Mucosa of descending colon (tissue), 3 donors: ENCODE measurements around the gene PCDHB13. TPM values are rescaled to one million over a fixed set of nuclear protein-coding genes. Genes with fewer than 3 reads are reported as not detected.
"Not testable (repeated sequence)": the region's sequence is repeated elsewhere in the genome, so short reads cannot be mapped to it uniquely, and the experiment has no call there.

ENCODE experiments used
- ATAC-seq: fragments of 200-7000 bp; cut with Tn5 transposase; one replicate; pipeline ENCODE4 v1.9.1; 2020; ENCODE audit warnings: mild to moderate bottlenecking, moderate library complexity
- DNase-seq, 3 donors: peaks; one replicate each; pipeline ENCODE4 v3.0.0-alpha.2; 2020
- H3K36me3 ChIP-seq: fragments of 200-600 bp; one replicate; pipeline ENCODE4 v1.8.0; 2021; ENCODE audit warnings: low read depth, mild to moderate bottlenecking
- H3K4me1 ChIP-seq: fragments of 200-600 bp; one replicate; pipeline ENCODE4 v1.8.0; 2021; ENCODE audit warnings: low read depth, mild to moderate bottlenecking
- H3K4me3 ChIP-seq: fragments of 200-600 bp; one replicate; pipeline ENCODE4 v1.8.0; 2021; ENCODE audit warnings: mild to moderate bottlenecking
- H3K9me3 ChIP-seq: fragments of 200-600 bp; one replicate; pipeline ENCODE4 v1.8.0; 2021; ENCODE audit warnings: mild to moderate bottlenecking
- intact Hi-C, 2 donors: fragments of 100-400 bp; cut with DNase I in 1 of 2; cut with micrococcal nuclease in 1 of 2; formaldehyde crosslinking; loops; one replicate each; pipeline versions ENCODE4 v1.11.0 to v1.11.1; 2022; cut with DNase I, micrococcal nuclease
- total RNA-seq, 3 donors: library from RNA; stranded (reverse); fragmentation: NEBNext Ultra II Directional in 2 of 3; extraction: Animal tissue kit (Norgen Biotek cat#: 25700) in 2 of 3; gene quantifications; one replicate each; pipeline versions ENCODE4 v1.2.1 to v1.2.4, GENCODE V29; 2021 to 2023
- TF ChIP-seq, protein P1 (sequence below): fragments of 200-600 bp; IDR thresholded peaks from one replicate; pipeline ENCODE4 v1.8.0; 2022; ENCODE audit warnings: antibody characterized with exemption, mild to moderate bottlenecking
- donor health status: DM: no; HTN: no; CAD: no; lungs with moderate emphysema.
- donor health status: DM: no; HTN: no; CAD: no.
- donor health status: DM: no; HTN: yes; CAD: no.

PCDHB13 gene
- total RNA-seq, 3 donors from 2014 or later = 1.2 to 4.3 (median 1.9) TPM

DNA sequence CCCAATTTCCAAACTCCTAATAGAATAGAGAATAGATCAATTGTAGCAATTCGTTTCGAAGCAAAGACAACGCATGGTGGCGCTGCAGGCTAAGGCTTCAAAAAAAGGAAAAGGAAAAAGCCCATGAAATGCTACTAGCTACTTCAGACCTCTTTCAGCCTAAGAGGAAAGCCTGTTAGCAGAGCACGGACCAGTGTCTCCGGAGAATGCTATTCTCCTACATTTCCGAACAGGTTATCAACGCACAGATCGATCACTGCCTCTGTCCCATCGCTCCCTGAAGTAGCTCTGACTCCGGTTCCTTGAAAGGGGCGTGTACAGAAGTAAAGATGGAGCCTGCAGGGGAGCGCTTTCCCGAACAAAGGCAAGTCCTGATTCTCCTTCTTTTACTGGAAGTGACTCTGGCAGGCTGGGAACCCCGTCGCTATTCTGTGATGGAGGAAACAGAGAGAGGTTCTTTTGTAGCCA lies 31.6 kb downstream of the PCDHB13 start, which contains the start of gene PCDHB15:
TSS of gene PCDHB15 (plus strand) at position 146 of the 468 bp plus-strand sequence. CDS start at position 330, 184 bp downstream.
- TF ChIP-seq, protein P1, sequence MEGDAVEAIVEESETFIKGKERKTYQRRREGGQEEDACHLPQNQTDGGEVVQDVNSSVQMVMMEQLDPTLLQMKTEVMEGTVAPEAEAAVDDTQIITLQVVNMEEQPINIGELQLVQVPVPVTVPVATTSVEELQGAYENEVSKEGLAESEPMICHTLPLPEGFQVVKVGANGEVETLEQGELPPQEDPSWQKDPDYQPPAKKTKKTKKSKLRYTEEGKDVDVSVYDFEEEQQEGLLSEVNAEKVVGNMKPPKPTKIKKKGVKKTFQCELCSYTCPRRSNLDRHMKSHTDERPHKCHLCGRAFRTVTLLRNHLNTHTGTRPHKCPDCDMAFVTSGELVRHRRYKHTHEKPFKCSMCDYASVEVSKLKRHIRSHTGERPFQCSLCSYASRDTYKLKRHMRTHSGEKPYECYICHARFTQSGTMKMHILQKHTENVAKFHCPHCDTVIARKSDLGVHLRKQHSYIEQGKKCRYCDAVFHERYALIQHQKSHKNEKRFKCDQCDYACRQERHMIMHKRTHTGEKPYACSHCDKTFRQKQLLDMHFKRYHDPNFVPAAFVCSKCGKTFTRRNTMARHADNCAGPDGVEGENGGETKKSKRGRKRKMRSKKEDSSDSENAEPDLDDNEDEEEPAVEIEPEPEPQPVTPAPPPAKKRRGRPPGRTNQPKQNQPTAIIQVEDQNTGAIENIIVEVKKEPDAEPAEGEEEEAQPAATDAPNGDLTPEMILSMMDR = no peak
- peak in 1 of 3 donors; percentile 16 for DNase-seq
- H3K4me1 ChIP-seq = no peaks in the 10 kb centered on the region
- H3K36me3 ChIP-seq = no peaks in the 10 kb centered on the region
- no peak for ATAC-seq
- intact Hi-C loops = no loop called here
- peaks cover 96% of the 10 kb centered on the region for H3K9me3 ChIP-seq
- no peak within 1 kb of the TSS for H3K4me3 ChIP-seq

DNA sequence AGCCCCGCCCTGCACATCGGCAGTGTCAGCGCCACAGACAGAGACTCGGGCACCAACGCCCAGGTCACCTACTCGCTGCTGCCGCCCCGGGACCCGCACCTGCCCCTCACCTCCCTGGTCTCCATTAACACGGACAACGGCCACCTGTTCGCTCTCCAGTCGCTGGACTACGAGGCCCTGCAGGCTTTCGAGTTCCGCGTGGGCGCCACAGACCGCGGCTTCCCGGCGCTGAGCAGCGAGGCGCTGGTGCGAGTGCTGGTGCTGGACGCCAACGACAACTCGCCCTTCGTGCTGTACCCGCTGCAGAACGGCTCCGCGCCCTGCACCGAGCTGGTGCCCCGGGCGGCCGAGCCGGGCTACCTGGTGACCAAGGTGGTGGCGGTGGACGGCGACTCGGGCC lies 33.3 kb downstream of the PCDHB13 start:
- H3K4me1 ChIP-seq, DNase-seq, ATAC-seq, H3K36me3 ChIP-seq, H3K4me3 ChIP-seq, intact Hi-C loops: not testable (repeated sequence)
- H3K9me3 ChIP-seq = peaks cover 96% of the 10 kb centered on the region

- H3K36me3 ChIP-seq, ATAC-seq, intact Hi-C loops, H3K4me3 ChIP-seq, H3K4me1 ChIP-seq, DNase-seq: not testable (repeated sequence)
- peaks cover 96% of the 10 kb centered on the region for H3K9me3 ChIP-seq
These were observed 33.7 kb downstream of the PCDHB13 start for GRCh38 chr5:141247434-141247833.

- H3K4me3 ChIP-seq = no peak overlapping the region
- TF ChIP-seq, protein P1 = no peak
- intact Hi-C loops = no loop called here
- H3K4me1 ChIP-seq = no peaks in the 10 kb centered on the region
- no peak for ATAC-seq
- peaks cover 96% of the 10 kb centered on the region for H3K9me3 ChIP-seq
- no peak for DNase-seq
- no peaks in the 10 kb centered on the region for H3K36me3 ChIP-seq
These were observed 36.9 kb downstream of the PCDHB13 start for GRCh38 chr5:141250576-141250975.

GRCh38 chr5:141258464-141258863 lies 44.7 kb downstream of the PCDHB13 start:
- TF ChIP-seq, protein P1 = no peak
- Histone ChIP-seq H3K36me3 (no peaks in the 10 kb centered on the region), H3K4me3 (no peak overlapping the region), H3K4me1 (no peaks in the 10 kb centered on the region), H3K9me3 (peaks cover 100% of the 10 kb centered on the region)
- intact Hi-C loops = no loop called here
- no peak for DNase-seq
- ATAC-seq = no peak

GRCh38 chr5:141258948-141259347 lies 45.2 kb downstream of the PCDHB13 start:
- TF ChIP-seq, protein P1 = no peak
- intact Hi-C loops = no loop called here
- Histone ChIP-seq H3K36me3 (no peaks in the 10 kb centered on the region), H3K4me1 (no peaks in the 10 kb centered on the region), H3K4me3 (no peak overlapping the region), H3K9me3 (peaks cover 100% of the 10 kb centered on the region)
- ATAC-seq (no peak), DNase-seq (no peak)
